NCI-H1436 treated with DMSO at 0.1 percent for 48 hours (cell line): ENCODE data around the gene GNMT.
"Not testable (repeated sequence)": the region's sequence is repeated elsewhere in the genome, so short reads cannot be mapped to it uniquely, and the experiment has no call there.

Experiments used
- DNase-seq: peaks from one replicate; lab custom pipeline; 2025; lab: John Stamatoyannopoulos, UW

GNMT gene

DNA sequence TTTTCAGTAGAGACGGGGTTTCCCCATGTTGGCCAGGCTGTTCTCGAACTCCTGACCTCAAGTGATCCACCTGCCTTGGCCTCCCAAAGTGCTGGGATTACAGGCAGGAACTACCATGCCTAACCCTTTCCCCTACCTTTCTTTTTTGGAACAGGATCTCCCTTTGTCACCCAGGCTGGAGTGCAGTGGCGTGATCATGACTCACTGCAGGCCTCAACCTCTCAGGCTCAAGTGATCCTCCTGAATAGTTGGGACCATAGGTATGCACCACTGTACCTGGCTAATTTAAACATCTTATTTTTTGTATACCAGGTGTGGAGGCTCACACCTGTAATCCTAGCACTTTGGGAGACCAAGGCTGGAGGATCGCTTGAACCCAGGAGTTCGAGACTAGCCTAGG, 19.2 kb upstream of the GNMT start:
- not testable (repeated sequence) for DNase-seq

DNA sequence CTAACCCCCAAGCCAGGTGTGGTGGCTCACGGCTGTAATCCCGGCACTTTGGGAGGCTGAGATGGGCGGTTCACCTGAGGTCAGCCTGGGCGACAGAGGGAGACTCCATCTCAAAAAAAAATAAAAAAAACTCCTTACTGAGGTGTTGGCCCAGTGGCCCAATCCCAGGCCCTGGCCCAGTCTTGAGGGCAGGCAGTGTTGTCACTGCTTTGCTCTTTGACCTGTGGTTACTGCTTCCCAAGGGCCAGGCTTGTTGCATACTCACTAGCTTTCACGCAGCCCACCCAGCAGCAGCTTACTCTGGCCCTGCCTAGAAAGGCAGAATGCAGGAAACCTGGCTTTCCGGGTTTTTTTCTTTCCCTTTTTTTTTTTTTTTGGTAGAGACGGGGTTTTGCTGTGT, 18.1 kb upstream of the GNMT start:
- DNase-seq: no peak

DNA sequence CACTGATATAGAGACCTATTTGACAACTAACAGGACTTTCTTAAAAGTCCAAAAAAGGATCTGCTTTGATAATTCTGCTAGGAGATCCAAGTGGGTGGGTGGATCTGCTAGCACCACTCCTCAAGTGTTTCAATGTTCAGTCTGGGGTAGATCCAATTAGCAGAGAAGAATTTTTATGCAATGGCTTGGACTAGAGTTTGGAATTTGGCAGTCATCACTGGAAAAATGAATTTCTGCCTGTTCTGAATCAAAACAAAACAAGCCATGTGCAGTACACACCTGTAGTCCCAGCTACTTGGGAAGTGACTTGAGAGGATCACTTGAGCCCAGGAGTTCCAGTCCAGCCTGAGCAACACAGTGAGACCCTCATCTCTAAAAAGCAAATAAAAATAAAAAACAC, 12.6 kb upstream of the GNMT start:
- no peak for DNase-seq

DNA sequence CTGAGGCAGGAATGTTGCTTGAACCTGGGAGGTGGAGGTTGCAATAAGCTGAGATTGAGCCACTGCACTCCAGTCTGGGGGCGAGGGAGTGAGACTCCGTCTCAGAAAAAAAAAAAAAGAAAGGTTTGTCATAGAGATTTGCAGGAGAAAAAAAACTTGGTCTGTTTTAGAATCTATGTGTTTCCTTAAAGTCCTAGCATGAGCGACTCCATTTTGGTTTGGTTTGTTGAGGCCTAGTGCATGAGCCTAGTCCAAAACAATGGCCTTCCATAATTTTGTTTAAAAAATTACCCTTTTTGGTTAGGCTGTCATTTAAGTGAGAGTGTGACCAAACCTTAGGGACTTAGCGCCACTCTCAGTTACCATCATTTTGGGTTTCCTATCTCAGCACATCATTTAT, 8.2 kb upstream of the GNMT start:
- DNase-seq: no peak

DNA sequence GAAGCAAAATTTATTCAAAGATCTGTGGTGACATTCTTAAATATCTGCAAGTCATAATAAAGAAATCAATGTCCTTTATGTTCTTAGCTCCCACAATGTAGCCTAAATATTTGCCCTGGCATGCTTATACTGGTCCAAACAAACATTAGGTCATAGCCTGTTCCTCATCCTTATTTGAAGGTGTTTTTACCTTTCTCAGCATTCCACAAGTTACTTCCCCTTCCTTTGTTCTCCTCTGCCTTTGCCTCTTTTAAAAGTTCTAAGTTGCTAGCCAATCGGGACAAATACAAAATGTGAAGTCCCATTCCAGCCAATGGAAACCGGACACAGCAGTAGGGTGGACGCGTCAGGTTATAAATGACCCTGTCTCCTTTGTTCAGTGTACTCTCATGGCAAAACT, 6.1 kb upstream of the GNMT start:
- not testable (repeated sequence) for DNase-seq

DNA sequence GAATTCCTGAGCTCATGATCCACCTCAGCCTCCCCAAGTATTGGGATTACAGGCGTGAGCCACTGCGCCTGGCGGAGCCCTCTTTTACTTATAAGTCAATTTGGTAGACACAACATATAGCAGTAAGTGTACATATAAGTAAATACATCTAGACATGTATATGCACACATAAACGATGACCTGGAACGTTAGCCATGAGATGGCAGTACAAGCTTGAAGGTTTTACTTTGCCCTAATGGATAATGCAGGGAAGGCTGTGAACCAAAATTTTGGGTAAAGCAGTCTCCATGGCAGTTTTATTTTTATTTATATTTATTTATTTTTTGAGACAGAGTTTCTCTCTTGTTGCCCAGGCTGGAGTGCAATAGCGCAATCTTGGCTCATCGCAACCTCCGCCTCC, 2.4 kb upstream of the GNMT start:
- DNase-seq: no peak

DNA sequence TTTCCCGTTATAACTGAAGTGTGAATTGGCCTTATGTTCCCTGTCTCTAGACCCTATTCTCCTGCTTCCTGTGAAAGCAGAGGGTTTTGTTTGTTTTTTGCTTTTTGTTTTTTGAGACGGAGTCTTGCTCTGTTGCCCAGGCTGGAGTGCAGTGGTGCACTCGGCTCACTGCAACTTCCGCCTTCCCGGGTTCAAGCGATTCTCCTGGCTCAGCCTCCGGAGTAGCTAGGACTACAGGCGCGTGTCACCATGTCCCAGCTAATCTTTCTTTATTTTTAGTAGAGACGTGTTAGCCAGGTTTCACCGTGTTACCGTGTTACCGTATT, 674 bp upstream of the GNMT start:
- no peak for DNase-seq

DNA sequence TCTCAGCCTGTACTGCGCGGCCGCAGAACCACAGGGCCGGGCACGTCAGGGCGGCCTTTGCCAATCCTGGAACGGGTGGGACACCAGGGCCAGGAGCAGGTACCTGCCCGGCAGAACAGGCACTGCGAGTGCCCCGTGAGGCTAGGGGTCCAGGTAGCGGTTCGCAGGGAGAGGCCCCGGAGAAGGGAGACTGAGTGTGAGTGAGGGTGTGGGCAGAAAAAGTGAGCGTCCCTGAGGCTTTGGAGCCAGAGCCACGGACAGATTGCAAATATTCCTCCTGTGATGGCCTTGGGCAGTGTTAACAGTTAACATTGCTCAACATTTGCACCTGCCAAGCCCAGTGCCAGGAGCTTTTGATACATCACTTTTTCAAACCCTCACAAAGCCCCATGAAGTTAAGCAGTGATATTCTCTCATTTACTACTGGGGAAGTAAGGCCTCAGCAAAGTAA, 491 bp downstream of the GNMT start:
- DNase-seq: no peak

DNA sequence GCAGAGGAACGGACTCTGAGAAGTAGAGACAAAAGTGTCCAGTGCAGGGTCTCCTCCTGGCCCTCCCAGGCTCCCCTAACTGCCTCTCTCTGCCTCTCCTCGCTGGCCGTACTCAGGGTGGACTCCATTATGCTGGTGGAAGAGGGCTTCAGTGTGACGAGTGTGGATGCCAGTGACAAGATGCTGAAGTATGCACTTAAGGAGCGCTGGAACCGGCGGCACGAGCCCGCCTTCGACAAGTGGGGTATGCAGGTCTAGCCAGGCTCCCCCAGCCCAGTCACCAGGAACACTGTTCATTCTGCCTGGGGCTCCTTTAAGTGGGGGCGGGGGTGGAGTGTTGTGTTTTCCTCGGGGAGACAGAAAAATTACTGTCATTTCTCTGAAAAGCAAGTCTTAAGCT, 1.5 kb downstream of the GNMT start:
- no peak for DNase-seq

DNA sequence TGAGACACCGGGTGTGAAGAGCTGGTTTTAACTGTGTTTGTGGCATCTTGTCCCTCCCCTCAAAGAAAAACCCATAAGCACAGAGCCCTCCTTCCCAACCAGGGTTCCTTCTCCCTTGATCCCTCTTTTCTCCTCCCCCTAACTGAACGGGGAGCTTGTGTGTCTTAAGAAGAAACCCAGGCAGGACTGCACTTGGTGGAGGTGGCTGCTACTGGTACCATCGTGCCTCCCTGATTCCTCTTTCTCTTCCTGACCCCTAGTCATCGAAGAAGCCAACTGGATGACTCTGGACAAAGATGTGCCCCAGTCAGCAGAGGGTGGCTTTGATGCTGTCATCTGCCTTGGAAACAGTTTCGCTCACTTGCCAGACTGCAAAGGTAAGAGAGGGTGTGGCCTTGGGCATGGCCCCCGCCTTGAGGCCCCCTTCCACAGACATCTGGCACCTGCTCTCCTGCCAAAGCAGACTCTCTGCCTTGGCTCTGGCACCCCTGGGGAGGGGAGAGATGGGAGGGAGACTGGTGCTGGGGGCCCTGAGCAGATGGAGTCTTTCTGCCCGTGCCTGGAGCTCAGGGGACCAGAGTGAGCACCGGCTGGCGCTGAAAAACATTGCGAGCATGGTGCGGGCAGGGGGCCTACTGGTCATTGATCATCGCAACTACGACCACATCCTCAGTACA, 2.1 kb downstream of the GNMT start:
- no peak for DNase-seq

DNA sequence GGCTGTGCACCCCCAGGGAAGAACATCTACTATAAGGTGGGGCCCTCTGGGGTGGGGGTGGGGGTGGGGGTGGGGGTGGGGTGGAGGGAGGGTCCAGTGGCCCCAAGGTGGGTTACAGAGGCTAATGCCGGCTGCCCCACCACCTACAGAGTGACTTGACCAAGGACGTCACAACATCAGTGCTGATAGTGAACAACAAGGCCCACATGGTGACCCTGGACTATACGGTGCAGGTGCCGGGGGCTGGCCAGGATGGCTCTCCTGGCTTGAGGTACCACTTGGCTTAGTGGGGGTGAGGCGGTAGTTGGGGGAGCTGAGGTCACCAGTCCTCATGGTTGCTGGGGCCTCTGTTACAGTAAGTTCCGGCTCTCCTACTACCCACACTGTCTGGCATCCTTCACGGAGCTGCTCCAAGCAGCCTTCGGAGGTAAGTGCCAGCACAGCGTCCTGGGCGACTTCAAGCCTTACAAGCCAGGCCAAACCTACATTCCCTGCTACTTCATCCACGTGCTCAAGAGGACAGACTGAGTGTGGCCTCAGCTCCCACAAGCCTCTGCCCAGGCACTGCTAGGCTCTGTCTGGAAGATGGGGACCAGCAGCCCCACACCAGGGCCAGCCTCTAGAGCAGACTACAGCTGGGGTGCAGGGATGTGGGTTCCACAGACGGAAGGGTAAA, 2.8 kb downstream of the GNMT start:
- DNase-seq: no peak

DNA sequence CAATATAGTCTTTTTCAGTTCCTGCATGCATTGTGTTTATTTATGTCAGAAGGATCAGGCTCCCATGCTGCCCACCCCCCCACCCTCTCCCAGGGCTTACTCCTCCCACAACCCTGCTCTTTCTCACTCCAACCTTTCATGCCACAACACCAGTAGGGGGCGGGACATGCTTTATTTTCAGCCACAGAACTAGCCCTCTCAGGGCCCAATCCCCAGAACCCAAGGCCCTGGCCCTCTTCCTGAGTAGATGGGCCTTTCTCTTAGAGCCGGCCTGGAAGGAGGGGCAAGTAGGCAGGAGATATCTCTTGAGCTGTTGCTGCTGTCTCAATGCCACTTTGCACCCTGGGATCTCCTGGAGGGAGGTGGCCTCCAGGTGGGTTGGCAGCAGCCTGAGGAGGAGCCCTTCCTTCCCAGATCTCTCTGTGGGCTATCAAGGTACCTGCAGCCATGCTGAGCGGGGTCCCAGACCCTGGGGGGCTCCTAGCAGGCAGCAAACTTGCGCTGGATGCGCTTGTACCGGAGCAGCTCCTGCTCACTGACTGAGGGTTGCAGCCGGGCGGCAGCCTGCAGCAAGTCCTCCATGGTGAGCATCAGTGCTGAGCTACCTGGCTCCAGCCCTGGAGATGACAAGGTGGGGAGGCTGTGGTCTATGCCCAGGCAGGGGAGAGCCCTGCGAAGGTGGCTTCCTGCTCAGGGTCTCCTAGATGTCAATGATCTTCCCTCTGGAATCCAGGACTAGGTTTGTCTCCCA, 3.5 kb downstream of the GNMT start:
- DNase-seq: no peak

DNA sequence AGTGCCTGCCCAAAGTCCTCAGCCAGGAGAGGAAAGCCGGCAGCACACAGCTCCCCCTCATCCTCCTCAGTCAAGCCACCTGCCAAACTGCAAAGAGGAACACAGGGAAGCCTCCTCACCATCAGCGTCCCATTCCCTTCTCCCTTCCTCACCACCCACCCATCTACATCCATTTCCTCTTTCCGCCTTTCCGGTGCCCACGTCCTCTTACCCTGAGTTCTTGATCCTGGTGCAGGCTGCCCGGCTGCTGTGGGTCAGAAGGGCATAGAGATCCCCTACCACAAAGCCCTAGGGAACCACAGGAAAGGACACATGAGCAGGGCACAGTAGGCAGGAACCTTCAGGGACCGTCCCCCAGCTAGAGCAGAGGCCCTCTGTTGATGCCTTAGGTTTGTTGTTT, 6.0 kb downstream of the GNMT start:
- no peak for DNase-seq

DNA sequence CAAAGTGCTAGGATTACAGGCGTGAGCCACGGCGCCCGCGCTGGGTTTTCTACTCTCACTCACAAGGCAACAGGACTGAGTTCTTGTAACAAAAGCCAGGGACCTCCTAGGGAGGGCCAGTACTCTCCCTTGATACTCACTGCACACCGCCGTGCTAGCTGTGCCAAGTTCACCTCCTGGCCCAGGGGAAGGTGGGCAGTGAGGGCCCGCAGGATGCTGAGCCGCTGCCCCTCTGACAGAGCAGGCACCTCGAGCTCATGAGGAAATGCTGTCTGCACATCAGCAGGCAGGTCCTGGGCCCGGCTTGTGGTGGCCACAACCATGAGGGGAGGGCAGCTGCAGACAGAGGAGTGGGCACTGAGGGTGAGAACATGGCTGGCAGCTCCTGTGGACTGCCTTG, 6.7 kb downstream of the GNMT start:
- DNase-seq: no peak

DNA sequence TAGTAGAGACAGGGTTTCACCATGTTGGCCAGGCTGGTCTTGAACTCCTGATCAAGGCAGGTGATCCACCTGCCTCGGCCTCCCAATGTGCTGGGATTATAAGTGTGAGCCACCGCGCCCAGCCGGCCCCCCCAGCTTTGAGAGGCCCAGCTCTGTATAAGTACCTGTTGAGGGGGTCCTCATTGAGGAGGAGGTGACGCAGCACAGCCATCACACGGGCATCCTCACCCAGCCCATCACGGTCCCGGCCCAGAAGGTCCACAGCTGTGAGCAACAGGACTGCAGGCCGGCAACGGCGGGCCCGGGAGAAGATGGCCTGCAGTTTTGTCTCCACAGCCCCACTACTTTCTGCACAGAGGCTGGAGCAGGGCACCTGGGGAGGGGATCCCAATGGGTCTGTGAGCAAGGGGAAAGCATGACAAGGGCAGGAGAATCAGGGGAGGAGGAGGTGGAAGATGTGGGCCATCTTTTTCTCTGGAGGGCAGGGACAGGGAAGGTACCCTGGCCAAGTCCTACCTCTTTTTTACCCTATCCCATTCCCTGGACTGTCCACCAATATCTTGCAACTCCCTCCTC, 7.7 kb downstream of the GNMT start:
- no peak for DNase-seq

DNA sequence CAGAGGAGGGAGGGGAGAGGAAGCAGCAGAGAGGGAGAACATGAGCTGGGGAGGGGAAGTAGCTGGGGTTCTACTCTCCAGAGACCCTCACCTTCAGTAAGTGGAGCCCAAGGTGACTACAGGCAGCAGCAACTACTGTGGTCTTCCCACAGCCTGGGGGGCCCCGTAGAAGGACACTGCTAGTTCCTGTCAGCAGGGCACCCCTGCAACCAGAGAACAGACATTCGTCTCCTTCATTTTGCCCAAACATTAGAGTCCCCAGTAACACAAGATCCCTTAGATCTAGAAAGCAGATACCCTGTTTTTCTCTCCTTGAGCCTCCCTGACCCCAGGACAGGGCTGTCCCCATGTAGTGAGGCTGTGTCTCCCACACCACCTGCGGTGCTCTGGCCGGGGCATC, 8.2 kb downstream of the GNMT start:
- no peak for DNase-seq

DNA sequence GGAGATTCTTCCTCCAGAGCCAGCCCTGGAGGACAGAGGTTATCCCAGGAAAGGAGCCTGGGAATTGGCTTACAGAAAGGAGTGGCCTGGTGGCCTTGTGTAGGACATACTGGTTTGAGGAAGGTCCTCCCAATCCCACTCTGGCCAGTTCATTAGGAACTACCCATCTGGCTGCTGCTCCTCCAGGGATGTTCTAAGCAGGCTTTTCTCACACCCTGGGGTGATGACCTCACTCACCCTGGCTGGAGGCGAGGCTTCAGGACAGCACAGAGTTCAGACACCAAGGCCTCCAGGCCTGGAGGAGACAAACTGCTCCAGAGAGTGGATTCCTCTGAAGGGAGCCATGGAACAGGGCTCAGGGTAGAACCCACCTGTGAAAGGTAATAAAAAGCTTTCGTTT, 8.9 kb downstream of the GNMT start:
- no peak for DNase-seq

DNA sequence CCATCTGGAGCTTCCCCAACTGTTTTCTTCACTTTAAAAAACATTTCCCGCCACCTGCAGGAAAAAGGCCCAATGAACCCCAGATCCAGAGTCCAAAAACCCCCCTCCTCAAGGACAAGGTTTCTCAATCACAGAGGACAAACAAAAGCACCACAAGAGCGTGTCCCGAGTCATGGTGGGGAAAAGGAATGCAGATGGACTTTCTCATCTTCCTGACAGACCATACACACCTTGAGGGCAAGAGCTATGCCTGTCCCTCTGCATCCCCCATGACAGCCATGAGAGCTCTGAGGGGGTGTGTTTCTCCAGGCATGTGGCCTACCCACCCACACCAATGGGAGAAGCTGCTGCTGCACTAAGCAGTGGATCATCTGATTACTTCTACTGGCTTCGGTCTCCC, 9.4 kb downstream of the GNMT start:
- no peak for DNase-seq

DNA sequence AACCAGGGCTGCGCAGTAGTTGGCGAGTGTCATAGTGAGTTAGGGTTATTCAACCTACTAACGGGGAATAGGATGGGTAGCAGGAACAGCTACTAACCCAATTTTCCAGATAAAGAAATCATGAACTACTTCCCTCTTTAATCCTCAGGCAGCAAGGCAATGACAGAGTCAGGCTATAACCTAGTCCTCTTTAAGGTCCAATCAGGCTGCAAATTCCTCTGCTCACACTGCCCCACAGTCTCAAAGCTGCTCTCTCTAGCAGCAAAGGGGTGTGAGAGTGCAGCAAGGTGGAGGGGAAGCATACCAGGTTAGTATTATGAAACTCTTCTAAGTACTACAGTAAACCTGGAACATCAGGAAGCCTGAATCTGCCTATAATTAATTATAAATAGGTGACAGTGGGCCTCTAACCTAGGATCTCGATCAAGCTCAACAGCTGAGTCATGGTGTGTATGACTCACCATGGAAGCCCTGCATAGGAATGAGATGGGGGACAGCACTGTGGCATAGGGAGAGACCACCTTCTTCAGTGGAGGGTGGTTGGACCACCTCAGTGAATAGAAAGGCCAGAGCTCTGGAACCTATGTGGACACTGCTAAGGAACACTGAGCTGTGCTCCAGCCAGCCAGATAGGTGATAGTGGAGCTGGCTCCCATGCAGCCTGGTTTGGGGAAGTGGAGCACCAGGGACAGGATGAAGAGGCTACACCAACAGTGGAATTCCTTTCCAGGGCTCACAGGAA, 10.5 kb downstream of the GNMT start:
- no peak for DNase-seq

DNA sequence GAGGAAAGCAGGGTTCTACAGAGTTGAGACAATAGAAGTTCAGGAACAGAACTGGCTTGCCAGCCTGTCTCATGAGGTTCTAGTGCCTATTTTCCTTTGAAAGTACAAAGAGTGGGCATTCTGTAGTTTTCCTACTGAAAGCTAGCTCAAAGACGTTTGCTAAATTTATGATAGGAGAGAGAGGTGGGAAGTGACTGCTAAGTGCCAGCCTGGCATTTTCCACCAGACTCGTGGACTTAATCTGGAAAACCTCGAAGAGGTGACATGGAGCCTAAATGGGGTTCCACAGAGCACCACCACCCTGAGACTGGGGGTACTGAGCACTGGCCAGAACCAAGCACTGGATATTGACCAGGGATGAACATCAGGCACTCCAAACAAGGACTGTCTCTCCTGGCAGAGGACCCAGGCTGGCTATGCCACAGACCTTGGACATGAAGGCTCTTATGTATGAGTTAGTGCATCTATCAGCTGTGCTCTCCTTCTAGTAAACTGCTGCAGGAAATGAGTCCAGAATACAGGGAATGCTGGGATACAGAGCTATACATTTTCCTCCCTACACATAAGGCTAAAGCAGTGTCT, 11.3 kb downstream of the GNMT start:
- DNase-seq: no peak

DNA sequence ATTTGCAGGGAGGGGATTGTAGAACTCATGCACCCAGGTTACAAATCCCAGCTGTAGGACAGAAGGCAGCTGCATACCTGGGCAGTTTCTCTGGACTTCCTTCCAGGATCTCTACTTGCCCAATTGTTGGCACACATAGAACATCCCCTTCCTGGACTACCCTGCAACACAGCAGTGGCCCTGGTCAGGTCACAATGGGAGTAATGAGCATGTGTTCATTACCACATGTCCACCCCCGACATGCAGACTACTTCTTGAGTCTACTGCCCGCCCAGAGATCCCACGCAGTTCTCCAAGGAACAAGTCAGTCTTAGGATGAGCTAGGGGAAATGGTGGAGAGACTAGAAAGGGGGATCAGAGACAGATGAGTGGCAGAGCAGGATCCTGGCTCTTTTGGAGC, 13.4 kb downstream of the GNMT start:
- DNase-seq: no peak

DNA sequence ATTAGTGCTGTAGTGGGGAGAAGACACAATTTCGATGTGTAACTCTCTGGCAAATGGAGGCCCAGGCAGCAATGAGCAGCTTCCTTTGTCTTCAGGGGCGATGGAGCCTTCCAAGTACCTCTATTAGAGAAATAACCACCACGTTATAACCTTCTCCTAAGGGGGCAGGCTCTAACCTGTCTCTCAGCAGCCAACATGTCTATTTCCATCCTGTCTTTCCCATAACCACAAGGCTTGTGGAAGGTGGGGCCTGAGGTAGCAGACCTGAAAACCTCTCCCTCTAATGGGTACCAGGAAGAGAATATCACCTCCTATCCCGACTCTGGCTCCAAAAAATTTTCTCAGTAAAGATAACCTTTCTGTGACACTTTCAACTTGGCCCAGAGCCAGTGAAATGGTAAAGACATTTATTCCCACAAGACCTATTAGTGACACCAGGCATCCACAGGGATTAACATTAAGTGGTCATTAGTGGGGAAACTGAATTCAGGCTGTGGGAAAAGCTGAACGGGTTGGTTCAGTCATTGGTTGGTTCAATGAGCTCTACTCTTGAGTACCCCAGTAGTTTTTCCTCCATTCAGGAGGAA, 14.5 kb downstream of the GNMT start:
- DNase-seq: no peak
